CD14-positive monocyte (primary cell): ENCODE results near the gene PSAPL1. TPM values are rescaled to one million over a fixed set of nuclear protein-coding genes. Genes with fewer than 3 reads are reported as not detected.

Experiments used
- DNase-seq, 3 donors: peaks; one replicate each; pipeline ENCODE4 v3.0.0-alpha.2; 2011 to 2022
- H2AFZ ChIP-seq: 2 replicates; pipeline ENCODE4 v1.6.0; 2012; ENCODE audit warnings: mild to moderate bottlenecking, low read depth, low read length, inconsistent platforms; ENCODE audit not compliant: insufficient read depth, poor library complexity, severe bottlenecking
- H3K27ac ChIP-seq, 2 donors: 1 replicate in 1 of 2; 2 replicates in 1 of 2; pipeline ENCODE4 v1.5.1; 2012 to 2013; ENCODE audit warnings: low read length in 2 of 2, control low read depth in 1 of 2, inconsistent platforms in 1 of 2, low read depth in 1 of 2, mild to moderate bottlenecking in 1 of 2
- H3K27me3 ChIP-seq, 2 donors: one replicate each; pipeline versions ENCODE4 v1.6.0 to v1.6.1; 2011 to 2013; ENCODE audit warnings: low read length in 2 of 2; ENCODE audit not compliant: control insufficient read depth in 2 of 2, insufficient read depth in 2 of 2
- H3K36me3 ChIP-seq, 2 donors: replicated peaks in 1 of 2; 1 replicate in 1 of 2; 2 replicates in 1 of 2; pipeline versions ENCODE4 v1.5.1 to v1.6.1; 2012 to 2013; ENCODE audit warnings: low read length in 2 of 2, control low read depth in 1 of 2, inconsistent platforms in 1 of 2, mild to moderate bottlenecking in 1 of 2; ENCODE audit not compliant: insufficient read depth in 2 of 2, control insufficient read depth in 1 of 2
- H3K4me1 ChIP-seq, 2 donors: 1 replicate in 1 of 2; 2 replicates in 1 of 2; pipeline versions ENCODE4 v1.5.1 to v1.6.1; 2012 to 2013; ENCODE audit warnings: low read length in 2 of 2, control low read depth in 1 of 2, inconsistent platforms in 1 of 2, mild to moderate bottlenecking in 1 of 2, moderate library complexity in 1 of 2; ENCODE audit not compliant: insufficient read depth in 2 of 2, control insufficient read depth in 1 of 2
- H3K4me2 ChIP-seq: replicated peaks from 2 replicates; pipeline ENCODE3; 2012; ENCODE audit warnings: low read length, moderate library complexity, mild to moderate bottlenecking; ENCODE audit not compliant: poor library complexity, severe bottlenecking; ENCODE audit errors: extremely low read depth
- H3K4me3 ChIP-seq, 3 experiments: fragments of 200-600 bp in 1 of 3; sonication (generic) in 1 of 3; replicated peaks in 1 of 3; 1 replicate in 2 of 3; 2 replicates in 1 of 3; pipeline ENCODE4 v1.5.1; 2011 to 2013; ENCODE audit warnings: low read length in 3 of 3, mild to moderate bottlenecking in 3 of 3, control low read depth in 2 of 3, low read depth in 2 of 3, inconsistent platforms in 1 of 3, moderate library complexity in 1 of 3
- H3K79me2 ChIP-seq: 2 replicates; pipeline ENCODE4 v1.6.0; 2012; ENCODE audit warnings: mild to moderate bottlenecking, control low read depth, inconsistent platforms, low read length, moderate library complexity; ENCODE audit not compliant: insufficient read depth
- H3K9ac ChIP-seq: 2 replicates; pipeline ENCODE4 v1.6.0; 2017; ENCODE audit warnings: low read length, mild to moderate bottlenecking; ENCODE audit not compliant: insufficient read depth, poor library complexity, severe bottlenecking
- H3K9me3 ChIP-seq, 2 donors: replicated peaks in 1 of 2; 1 replicate in 1 of 2; 2 replicates in 1 of 2; pipeline versions ENCODE4 v1.5.1 to v1.6.1; 2012 to 2013; ENCODE audit warnings: low read length in 2 of 2, control low read depth in 1 of 2; ENCODE audit not compliant: control insufficient read depth in 1 of 2, insufficient read depth in 1 of 2
- H4K20me1 ChIP-seq: 2 replicates; pipeline ENCODE4 v1.6.0; 2012; ENCODE audit warnings: mild to moderate bottlenecking, low read length, control low read depth, moderate library complexity; ENCODE audit not compliant: insufficient read depth
- H3K27ac Mint-ChIP-seq, 7 donors: one replicate each; pipeline ENCODE4 v1.8.0; 2020; ENCODE audit warnings: mild to moderate bottlenecking in 7 of 7, mixed read lengths in 7 of 7, moderate library complexity in 6 of 7, inconsistent platforms in 2 of 7
- H3K27me3 Mint-ChIP-seq, 3 donors: one replicate each; pipeline ENCODE4 v1.8.0; 2021 to 2022; ENCODE audit warnings: low read depth in 3 of 3, mild to moderate bottlenecking in 3 of 3, mixed read lengths in 3 of 3, moderate library complexity in 3 of 3, inconsistent platforms in 1 of 3
- H3K36me3 Mint-ChIP-seq, 2 donors: one replicate each; pipeline ENCODE4 v1.8.0; 2020; ENCODE audit warnings: mixed read lengths in 2 of 2, inconsistent platforms in 1 of 2, mild to moderate bottlenecking in 1 of 2
- H3K4me1 Mint-ChIP-seq: one replicate; pipeline ENCODE4 v1.8.0; 2020; ENCODE audit warnings: mild to moderate bottlenecking, mixed read lengths
- H3K4me3 Mint-ChIP-seq, 2 donors: one replicate each; pipeline ENCODE4 v1.8.0; 2020; ENCODE audit warnings: mild to moderate bottlenecking in 2 of 2, mixed read lengths in 2 of 2, moderate library complexity in 1 of 2
- H3K9me3 Mint-ChIP-seq, 7 donors: one replicate each; pipeline ENCODE4 v1.8.0; 2020 to 2022; ENCODE audit warnings: mixed read lengths in 7 of 7, mild to moderate bottlenecking in 6 of 7, moderate library complexity in 6 of 7, inconsistent platforms in 2 of 7
- WGBS: methylation state at CpG from one replicate; pipeline ENCODE4 v1.1.5; 2013; ENCODE audit warnings: missing lambda C conversion rate; ENCODE audit not compliant: insufficient coverage; 5-methylcytosine and 5-hydroxymethylcytosine counted together
- intact Hi-C, 2 donors: fragments of 100-400 bp; cut with micrococcal nuclease; formaldehyde crosslinking; loops; one replicate each; pipeline versions ENCODE4 v1.15.0 to v1.15.1; 2023
- polyA plus RNA-seq, 3 donors: library from polyadenylated mRNA; depleted of rRNA in 1 of 3; unstranded in 2 of 3; stranded (reverse) in 1 of 3; fragments of 300-500 nt in 2 of 3; fragments of >200 nt in 1 of 3; fragmentation: Illumina TruSeq in 2 of 3; gene quantifications; 1 replicate in 2 of 3; 2 replicates in 1 of 3; pipeline ENCODE4 v1.2.3, GENCODE V29; 2012 to 2021
- TF ChIP-seq, protein P1 (sequence below): fragments of 200-600 bp; IDR thresholded peaks from one replicate; pipeline ENCODE4 v1.8.0; 2022; ENCODE audit warnings: antibody characterized with exemption, mild to moderate bottlenecking

Gene PSAPL1
- polyA plus RNA-seq, 3 donors, result not detected

DNA sequence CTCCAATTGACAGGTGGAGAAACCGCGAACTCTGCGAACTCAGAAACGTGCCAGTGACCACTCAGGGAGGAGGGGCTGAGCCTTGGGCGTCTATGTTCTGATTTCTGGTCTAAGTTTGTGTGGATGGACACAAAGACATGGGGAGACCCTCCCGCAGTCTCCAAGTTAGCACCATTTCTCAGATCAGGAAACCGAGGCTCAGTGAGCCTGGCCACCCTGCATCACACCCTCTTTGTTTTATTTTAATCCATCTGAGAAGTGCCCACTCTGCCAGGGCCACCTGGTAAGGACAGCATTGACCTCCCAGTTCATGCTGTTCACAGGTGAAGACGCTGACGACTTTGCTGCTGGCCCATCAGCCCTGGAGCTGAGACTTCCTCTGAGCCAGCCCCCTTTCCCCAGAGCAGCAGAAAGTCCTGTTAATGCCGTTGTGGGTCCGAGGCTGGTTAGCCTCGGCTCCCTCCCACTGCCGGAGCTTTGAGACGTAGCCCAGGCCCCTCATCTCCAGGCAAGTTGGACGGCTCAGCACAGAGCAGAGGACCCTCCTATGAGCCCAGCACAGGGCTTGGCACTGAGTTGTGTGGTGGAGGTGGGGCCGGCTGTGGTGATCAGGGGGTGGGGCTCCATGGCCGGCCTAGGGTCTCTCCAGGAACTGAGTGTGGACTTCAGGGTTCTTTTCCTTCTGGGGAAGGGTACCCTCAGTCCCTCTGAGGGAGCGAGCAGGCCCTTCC lies 43.7 kb downstream of the PSAPL1 start:
- Histone ChIP-seq H3K9me3 (peaks cover 0 to under 1% of the 10 kb centered on the region in 2 donors), H3K4me2 (no peak overlapping the region), H3K79me2 (no peaks in the 10 kb centered on the region), H3K9ac (no peak overlapping the region), H2AFZ (no peak overlapping the region), H3K27me3 (no peaks in the 10 kb centered on the region), H3K4me1 (no peaks in the 10 kb centered on the region), H3K4me3 (no peak overlapping the region), H3K27ac (no peak overlapping the region), H3K36me3 (no peaks in the 10 kb centered on the region), H4K20me1 (no peaks in the 10 kb centered on the region)
- DNase-seq, result no peak
- peaks cover 0 to 6% (median 0%) of the 10 kb centered on the region in 7 donors for H3K9me3 Mint-ChIP-seq
- H3K27me3 Mint-ChIP-seq, result peaks cover 2 to 18% (median 14%) of the 10 kb centered on the region in 3 donors
- TF ChIP-seq, protein P1, sequence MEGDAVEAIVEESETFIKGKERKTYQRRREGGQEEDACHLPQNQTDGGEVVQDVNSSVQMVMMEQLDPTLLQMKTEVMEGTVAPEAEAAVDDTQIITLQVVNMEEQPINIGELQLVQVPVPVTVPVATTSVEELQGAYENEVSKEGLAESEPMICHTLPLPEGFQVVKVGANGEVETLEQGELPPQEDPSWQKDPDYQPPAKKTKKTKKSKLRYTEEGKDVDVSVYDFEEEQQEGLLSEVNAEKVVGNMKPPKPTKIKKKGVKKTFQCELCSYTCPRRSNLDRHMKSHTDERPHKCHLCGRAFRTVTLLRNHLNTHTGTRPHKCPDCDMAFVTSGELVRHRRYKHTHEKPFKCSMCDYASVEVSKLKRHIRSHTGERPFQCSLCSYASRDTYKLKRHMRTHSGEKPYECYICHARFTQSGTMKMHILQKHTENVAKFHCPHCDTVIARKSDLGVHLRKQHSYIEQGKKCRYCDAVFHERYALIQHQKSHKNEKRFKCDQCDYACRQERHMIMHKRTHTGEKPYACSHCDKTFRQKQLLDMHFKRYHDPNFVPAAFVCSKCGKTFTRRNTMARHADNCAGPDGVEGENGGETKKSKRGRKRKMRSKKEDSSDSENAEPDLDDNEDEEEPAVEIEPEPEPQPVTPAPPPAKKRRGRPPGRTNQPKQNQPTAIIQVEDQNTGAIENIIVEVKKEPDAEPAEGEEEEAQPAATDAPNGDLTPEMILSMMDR, result no peak
- H3K4me3 Mint-ChIP-seq, result no peak overlapping the region
- no peaks in the 10 kb centered on the region for H3K36me3 Mint-ChIP-seq
- intact Hi-C loops, result no loop called here
- 62% methylated on average over 12 of the region's 18 CpGs for WGBS
- H3K27ac Mint-ChIP-seq, result peak overlapping the region in 1 of 7 donors; percentile 31
- no peaks in the 10 kb centered on the region for H3K4me1 Mint-ChIP-seq

- H3K36me3 ChIP-seq, result no peaks in the 10 kb centered on the region
- no peaks in the 10 kb centered on the region for H3K27me3 ChIP-seq
- H3K27ac ChIP-seq, result no peak overlapping the region
- H4K20me1 ChIP-seq, result no peaks in the 10 kb centered on the region
- H3K79me2 ChIP-seq, result no peaks in the 10 kb centered on the region
- H3K9me3 ChIP-seq, result peaks cover 5% of the 10 kb centered on the region in 2 donors
- no peak overlapping the region for H3K9ac ChIP-seq
- DNase-seq, result no peak
- Mint-ChIP-seq H3K4me1 (no peaks in the 10 kb centered on the region), H3K36me3 (no peaks in the 10 kb centered on the region), H3K27ac (no peak overlapping the region), H3K4me3 (no peak overlapping the region), H3K27me3 (peaks cover 2 to 18% (median 13%) of the 10 kb centered on the region in 3 donors), H3K9me3 (peaks cover 0 to 9% (median 0%) of the 10 kb centered on the region in 7 donors)
- H3K4me2 ChIP-seq, result no peak overlapping the region
- no peaks in the 10 kb centered on the region for H3K4me1 ChIP-seq
- no peak overlapping the region for H2AFZ ChIP-seq
- intact Hi-C loops, result no loop called here
- TF ChIP-seq, protein P1, result no peak
- no peak overlapping the region for H3K4me3 ChIP-seq
- WGBS, result 85% methylated on average over 11 of the region's 13 CpGs
Measured at GRCh38 chr4:7390336-7390735, 44.4 kb downstream of the PSAPL1 start.
